Erythroblast (primary cell): ENCODE results near the gene RASGRP2.

Experiments used
- GATA1 ChIP-seq: IDR thresholded peaks from 2 replicates; pipeline ENCODE4 v1.6.1; 2011; ENCODE audit warnings: low read depth, mild to moderate bottlenecking, control low read depth, low read length, moderate library complexity
- POLR2A ChIP-seq: IDR thresholded peaks from 2 replicates; pipeline ENCODE4 v1.6.1; 2011; ENCODE audit warnings: mild to moderate bottlenecking, low read length

- TF ChIP-seq POLR2A = peak; percentile 85
- TF ChIP-seq GATA1 = no peak
Observed at GRCh38 chr11:64778473-64779298, 34.7 kb upstream of the RASGRP2 start, which contains the start of gene SF1.
